Measurements from ENCODE around the gene EFCAB11. TPM values are rescaled to one million over a fixed set of nuclear protein-coding genes. Genes with fewer than 3 reads are reported as not detected.

EFCAB11 gene
- total and polyA plus RNA-seq, 2 donors (not counting 1 experiment from before 2014, with no cell fraction given): 2.6 to 4.0 TPM

- Histone ChIP-seq H3K27ac (ENCODE audit: insufficient read depth, low read length) (no peak overlapping the region), H3K4me3 (replicated peaks in 1 of 4; ENCODE audit: control extremely low read depth in 1 of 4, insufficient read depth in 1 of 4, low read depth in 3 of 4, low read length in 4 of 4) (no peak overlapping the region), H3K9me3 (ENCODE audit: control insufficient read depth, insufficient read depth, low read depth, low read length) (no peaks in the 10 kb centered on the region), H3K27me3 (ENCODE audit: control insufficient read depth, insufficient read depth, low read length) (no peaks in the 10 kb centered on the region), H3K79me2 (ENCODE audit: control insufficient read depth, insufficient read depth, low read length) (no peaks in the 10 kb centered on the region), H3K4me1 (ENCODE audit: control insufficient read depth, extremely low read depth, insufficient read depth, low read length) (no peaks in the 10 kb centered on the region), H4K20me1 (ENCODE audit: control insufficient read depth, extremely low read depth, insufficient read depth, low read length) (no peaks in the 10 kb centered on the region), H2AFZ (ENCODE audit: low read length) (no peak overlapping the region), H3K36me3 (ENCODE audit: control insufficient read depth, insufficient read depth, low read length) (no peaks in the 10 kb centered on the region), H3K4me2 (ENCODE audit: extremely low read depth, insufficient read depth, low read length) (no peak overlapping the region), H3K9ac (ENCODE audit: insufficient read depth, low read length) (no peak overlapping the region)
- TF ChIP-seq CTCF (conservative IDR thresholded peaks at IDR 0.05 in 1 of 2, IDR thresholded peaks at IDR 0.05 in 1 of 2; ENCODE audit: low read depth in 1 of 2, low read length in 2 of 2): no peak
- TF ChIP-seq EZH2 (IDR thresholded peaks at IDR 0.05; ENCODE audit: low read length, missing control alignments): no peak
- DNase-seq (ENCODE audit: low read depth in 2 of 2): peak in 1 of 2 donors; percentile 42
Observed at GRCh38 chr14:89810101-89810500, 144.4 kb downstream of the EFCAB11 start.

DNA sequence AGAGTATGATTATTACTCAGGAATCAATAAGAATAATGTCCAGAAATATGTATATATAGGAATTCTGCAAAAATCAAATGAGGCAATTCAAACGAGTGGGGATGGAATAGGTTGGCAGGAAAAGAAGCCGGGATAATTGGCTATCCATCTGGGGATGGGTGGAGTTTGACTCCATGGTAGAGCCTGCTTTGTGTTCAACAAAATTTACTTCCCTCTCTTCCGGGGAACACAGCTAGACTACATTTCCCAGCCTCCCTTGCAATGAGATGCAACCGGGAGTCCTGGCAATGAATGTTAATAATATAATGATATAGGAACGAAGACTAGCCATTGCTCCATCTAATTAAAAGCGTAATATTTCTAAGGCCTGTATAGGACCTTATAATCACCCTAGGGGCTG is 146.6 kb downstream of the EFCAB11 start:
- Histone ChIP-seq H2AFZ (ENCODE audit: low read length) (no peak overlapping the region), H3K4me1 (ENCODE audit: control insufficient read depth, extremely low read depth, insufficient read depth, low read length) (no peaks in the 10 kb centered on the region), H3K79me2 (ENCODE audit: control insufficient read depth, insufficient read depth, low read length) (no peaks in the 10 kb centered on the region), H3K9me3 (ENCODE audit: control insufficient read depth, insufficient read depth, low read depth, low read length) (no peaks in the 10 kb centered on the region), H3K9ac (ENCODE audit: insufficient read depth, low read length) (no peak overlapping the region), H3K4me3 (replicated peaks in 1 of 4; ENCODE audit: control extremely low read depth in 1 of 4, insufficient read depth in 1 of 4, low read depth in 3 of 4, low read length in 4 of 4) (no peak overlapping the region), H3K4me2 (ENCODE audit: extremely low read depth, insufficient read depth, low read length) (no peak overlapping the region), H3K27ac (ENCODE audit: insufficient read depth, low read length) (no peak overlapping the region), H3K36me3 (ENCODE audit: control insufficient read depth, insufficient read depth, low read length) (no peaks in the 10 kb centered on the region), H4K20me1 (ENCODE audit: control insufficient read depth, extremely low read depth, insufficient read depth, low read length) (no peaks in the 10 kb centered on the region), H3K27me3 (ENCODE audit: control insufficient read depth, insufficient read depth, low read length) (no peaks in the 10 kb centered on the region)
- TF ChIP-seq CTCF (conservative IDR thresholded peaks at IDR 0.05 in 1 of 2, IDR thresholded peaks at IDR 0.05 in 1 of 2; ENCODE audit: low read depth in 1 of 2, low read length in 2 of 2) (no peak), EZH2 (IDR thresholded peaks at IDR 0.05; ENCODE audit: low read length, missing control alignments) (no peak)
- DNase-seq (ENCODE audit: low read depth in 2 of 2): no peak

DNA sequence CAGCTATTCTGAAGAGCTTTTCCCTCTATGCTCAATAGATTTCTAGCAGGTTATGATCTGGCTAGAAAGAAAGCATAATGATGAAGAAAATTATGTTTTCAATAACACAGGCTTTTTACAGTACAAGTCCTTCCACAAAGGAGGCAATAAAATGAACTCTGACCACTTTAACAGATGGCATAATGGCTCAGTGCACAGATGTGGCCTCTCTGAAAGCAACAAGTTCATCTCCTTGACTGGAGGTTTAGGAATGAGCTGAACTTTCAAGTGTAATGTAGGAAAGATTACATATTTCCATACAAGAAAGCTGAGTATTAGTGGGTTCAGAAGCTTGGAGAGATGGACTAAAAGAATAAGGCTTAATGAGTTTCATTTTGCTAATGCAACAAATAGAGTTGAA is 147.4 kb downstream of the EFCAB11 start:
- Histone ChIP-seq H3K79me2 (ENCODE audit: control insufficient read depth, insufficient read depth, low read length) (no peaks in the 10 kb centered on the region), H4K20me1 (ENCODE audit: control insufficient read depth, extremely low read depth, insufficient read depth, low read length) (no peaks in the 10 kb centered on the region), H3K36me3 (ENCODE audit: control insufficient read depth, insufficient read depth, low read length) (no peaks in the 10 kb centered on the region), H3K9ac (ENCODE audit: insufficient read depth, low read length) (no peak overlapping the region), H2AFZ (ENCODE audit: low read length) (no peak overlapping the region), H3K27me3 (ENCODE audit: control insufficient read depth, insufficient read depth, low read length) (no peaks in the 10 kb centered on the region), H3K9me3 (ENCODE audit: control insufficient read depth, insufficient read depth, low read depth, low read length) (no peaks in the 10 kb centered on the region), H3K4me2 (ENCODE audit: extremely low read depth, insufficient read depth, low read length) (no peak overlapping the region), H3K4me3 (replicated peaks in 1 of 4; ENCODE audit: control extremely low read depth in 1 of 4, insufficient read depth in 1 of 4, low read depth in 3 of 4, low read length in 4 of 4) (no peak overlapping the region), H3K4me1 (ENCODE audit: control insufficient read depth, extremely low read depth, insufficient read depth, low read length) (no peaks in the 10 kb centered on the region), H3K27ac (ENCODE audit: insufficient read depth, low read length) (no peak overlapping the region)
- peak in 1 of 2 donors; percentile 19 for DNase-seq (ENCODE audit: low read depth in 2 of 2)
- no peak for TF ChIP-seq CTCF (conservative IDR thresholded peaks at IDR 0.05 in 1 of 2, IDR thresholded peaks at IDR 0.05 in 1 of 2; ENCODE audit: low read depth in 1 of 2, low read length in 2 of 2)
- TF ChIP-seq EZH2 (IDR thresholded peaks at IDR 0.05; ENCODE audit: low read length, missing control alignments): no peak

All from fibroblast of lung (primary cell).